ENCODE results near the gene WDR11.
"Not testable (repeated sequence)": the region's sequence is repeated elsewhere in the genome, so short reads cannot be mapped to it uniquely, and the experiment has no call there.

The WDR11 gene

GRCh38 chr10:120841522-120842189 lies 9.5 kb upstream of the WDR11 start:
- DNase-seq = no peak

- no peak for DNase-seq
Observed at GRCh38 chr10:120854388-120854787, 3.2 kb downstream of the WDR11 start.

GRCh38 chr10:120861178-120861855 lies 10.2 kb downstream of the WDR11 start:
- no peak for DNase-seq

GRCh38 chr10:120873741-120874140 lies 22.6 kb downstream of the WDR11 start:
- DNase-seq = no peak

- no peak for DNase-seq
Observed at GRCh38 chr10:120883071-120883470, 31.9 kb downstream of the WDR11 start.

GRCh38 chr10:120887482-120887881 lies 36.3 kb downstream of the WDR11 start:
- no peak for DNase-seq

- DNase-seq = no peak
Observed at GRCh38 chr10:120891365-120891764, 40.2 kb downstream of the WDR11 start.

GRCh38 chr10:120894556-120894955 lies 43.4 kb downstream of the WDR11 start:
- no peak for DNase-seq

GRCh38 chr10:120897343-120897742 lies 46.2 kb downstream of the WDR11 start:
- DNase-seq = no peak

- DNase-seq = no peak
Observed at GRCh38 chr10:120905268-120905667, 54.1 kb downstream of the WDR11 start.

GRCh38 chr10:120917521-120918250 lies 66.5 kb downstream of the WDR11 start:
- no peak for DNase-seq

GRCh38 chr10:120923886-120924285 lies 72.7 kb downstream of the WDR11 start:
- not testable (repeated sequence) for DNase-seq

- DNase-seq = no peak
Observed at GRCh38 chr10:120926611-120927010, 75.4 kb downstream of the WDR11 start.

GRCh38 chr10:120927352-120927751 lies 76.2 kb downstream of the WDR11 start:
- DNase-seq = no peak

GRCh38 chr10:120929166-120929565 lies 78.0 kb downstream of the WDR11 start:
- no peak for DNase-seq

- no peak for DNase-seq
Observed at GRCh38 chr10:120931423-120931822, 80.3 kb downstream of the WDR11 start.

GRCh38 chr10:120931999-120932398 lies 80.8 kb downstream of the WDR11 start:
- DNase-seq = no peak

GRCh38 chr10:120938822-120939221 lies 87.7 kb downstream of the WDR11 start:
- no peak for DNase-seq

GRCh38 chr10:120940299-120940900 lies 89.2 kb downstream of the WDR11 start:
- no peak for DNase-seq

- DNase-seq = no peak
Observed at GRCh38 chr10:120941501-120941900, 90.3 kb downstream of the WDR11 start.

GRCh38 chr10:120942806-120943413 lies 91.7 kb downstream of the WDR11 start:
- DNase-seq = peak; percentile 71

- no peak for DNase-seq
Observed at GRCh38 chr10:120943542-120943941, 92.4 kb downstream of the WDR11 start.

GRCh38 chr10:120944586-120945125 lies 93.5 kb downstream of the WDR11 start:
- DNase-seq = no peak
